ENCODE measurements around the gene PFKP.

GRCh38 chr10:3043512-3044368, 23.6 kb upstream of the PFKP start:
- peak; percentile 11 to 72 (median 61) for TF ChIP-seq CTCF (IDR thresholded peaks at IDR 0.05)
- no peak for TF ChIP-seq POLR2AphosphoS5 (IDR thresholded peaks at IDR 0.05; ENCODE audit: insufficient read depth in 1 of 2, low read depth in 1 of 2)
